Activated T-cell treated with anti-CD3 and anti-CD28 coated beads, Interleukin-2, amount 50 U/mL, for 1 hour (primary cell): ENCODE results near the gene COMP.

Experiments used
- DNase-seq: peaks from one replicate; pipeline ENCODE4 v3.0.0-alpha.2; 2020

Gene COMP

DNA sequence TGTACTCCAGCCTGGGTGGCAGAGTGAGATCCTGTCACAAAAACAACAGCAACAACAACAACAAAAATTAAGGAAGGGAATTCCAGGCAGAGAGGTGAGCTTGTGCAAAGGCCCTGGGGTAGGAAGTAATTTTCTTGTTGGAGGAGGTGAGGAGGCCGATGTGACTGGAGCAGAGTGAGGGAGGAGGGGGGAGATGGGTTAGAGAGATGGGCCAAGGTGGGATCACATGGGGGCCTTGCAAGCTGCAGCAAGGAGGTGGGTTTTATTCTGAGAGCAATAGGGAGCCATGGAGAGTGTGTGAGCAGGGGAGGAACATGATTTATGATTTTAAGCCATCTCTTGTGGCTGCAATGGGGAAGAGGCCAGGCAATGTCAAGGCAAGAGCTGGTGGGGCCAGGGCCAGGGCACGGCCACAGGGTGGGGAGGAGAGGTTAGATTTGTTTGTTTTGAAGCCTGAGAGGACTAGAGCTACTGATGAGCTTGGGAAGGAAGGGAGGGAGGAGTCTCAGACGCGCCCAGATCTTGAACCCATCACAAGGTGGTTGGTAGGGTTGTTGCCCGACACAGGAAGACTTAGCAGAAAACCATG, 12.5 kb upstream of the COMP start:
- no peak for DNase-seq

DNA sequence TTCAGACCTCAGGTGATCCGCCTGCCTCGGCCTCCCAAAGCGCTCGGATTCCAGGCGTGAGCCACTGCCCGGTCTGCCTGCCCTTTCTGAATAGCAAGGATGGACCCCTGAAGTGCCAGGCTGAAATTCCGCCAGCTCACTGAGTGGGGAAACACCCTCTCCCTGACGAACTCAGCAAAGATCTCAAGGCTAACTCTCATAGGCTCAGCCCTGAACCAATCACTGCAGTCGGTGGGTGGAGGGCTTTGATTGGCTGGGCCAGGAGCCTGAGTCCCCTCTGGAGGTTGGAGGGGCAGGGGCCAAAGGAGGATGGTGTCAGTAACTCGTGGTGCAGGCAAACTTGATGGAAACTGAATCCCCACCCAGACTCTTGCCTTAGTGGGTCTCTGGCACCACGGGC, 11.2 kb upstream of the COMP start:
- DNase-seq: no peak

DNA sequence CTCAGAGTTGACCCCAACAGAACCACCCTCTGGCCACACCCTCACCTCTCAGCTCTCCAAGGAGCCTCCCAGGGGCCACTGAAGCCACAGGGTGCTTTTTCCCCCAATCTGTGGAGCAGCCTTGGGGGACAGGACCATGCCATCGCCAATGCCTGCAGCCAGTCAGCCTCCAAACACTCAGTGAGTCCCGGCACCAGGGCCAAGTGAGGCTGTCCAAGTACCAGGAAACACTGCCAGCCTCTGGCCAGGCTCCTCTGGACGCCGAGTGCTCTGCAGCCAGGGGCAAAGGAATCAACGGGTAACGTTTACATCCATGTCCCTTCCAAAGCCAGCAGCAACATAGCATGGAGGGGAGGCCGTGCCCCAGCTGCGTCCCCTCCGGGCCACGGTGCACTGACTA, 9.5 kb upstream of the COMP start:
- no peak for DNase-seq

DNA sequence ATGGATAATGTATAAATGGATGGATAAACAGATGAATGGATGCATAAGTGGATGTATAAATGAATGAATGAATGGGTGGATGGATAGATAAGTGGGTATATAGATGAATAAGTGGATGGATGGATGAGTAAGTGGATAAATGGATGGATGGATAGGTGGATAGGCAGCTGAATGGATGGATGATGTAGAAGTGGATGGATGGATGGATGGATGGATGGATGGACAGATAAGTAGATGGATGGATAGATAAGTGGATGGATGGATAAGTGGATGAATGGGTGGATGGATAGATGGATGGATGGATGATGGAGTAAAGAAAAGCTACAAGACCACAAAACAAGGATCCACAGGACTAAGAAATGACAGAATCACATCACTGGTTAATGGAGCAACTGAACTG, 9.0 kb upstream of the COMP start:
- no peak for DNase-seq

DNA sequence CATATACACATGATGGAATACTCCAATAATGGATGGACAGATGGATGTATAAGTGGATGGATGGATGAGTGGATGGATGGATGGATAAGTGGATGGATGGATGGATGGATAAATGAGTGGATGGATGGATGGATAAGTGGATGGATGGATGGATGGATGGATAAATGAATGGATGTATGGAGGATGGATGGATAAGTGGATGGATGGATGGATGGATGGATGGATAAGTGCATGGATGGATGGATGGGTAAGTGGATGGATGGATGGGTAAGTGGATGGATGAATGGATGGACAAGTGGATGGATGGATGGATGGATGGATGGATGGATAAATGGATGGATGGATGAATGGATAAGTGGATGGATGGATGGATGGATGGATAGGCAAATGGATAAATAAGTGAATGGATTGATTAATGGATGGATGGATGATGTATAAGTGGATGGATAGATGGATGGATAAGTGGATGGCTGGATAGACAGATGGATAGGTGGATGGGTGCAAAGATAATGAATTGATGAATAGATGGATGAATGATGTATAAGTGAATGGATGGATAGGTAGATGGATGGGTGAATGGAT, 8.4 kb upstream of the COMP start:
- no peak for DNase-seq

DNA sequence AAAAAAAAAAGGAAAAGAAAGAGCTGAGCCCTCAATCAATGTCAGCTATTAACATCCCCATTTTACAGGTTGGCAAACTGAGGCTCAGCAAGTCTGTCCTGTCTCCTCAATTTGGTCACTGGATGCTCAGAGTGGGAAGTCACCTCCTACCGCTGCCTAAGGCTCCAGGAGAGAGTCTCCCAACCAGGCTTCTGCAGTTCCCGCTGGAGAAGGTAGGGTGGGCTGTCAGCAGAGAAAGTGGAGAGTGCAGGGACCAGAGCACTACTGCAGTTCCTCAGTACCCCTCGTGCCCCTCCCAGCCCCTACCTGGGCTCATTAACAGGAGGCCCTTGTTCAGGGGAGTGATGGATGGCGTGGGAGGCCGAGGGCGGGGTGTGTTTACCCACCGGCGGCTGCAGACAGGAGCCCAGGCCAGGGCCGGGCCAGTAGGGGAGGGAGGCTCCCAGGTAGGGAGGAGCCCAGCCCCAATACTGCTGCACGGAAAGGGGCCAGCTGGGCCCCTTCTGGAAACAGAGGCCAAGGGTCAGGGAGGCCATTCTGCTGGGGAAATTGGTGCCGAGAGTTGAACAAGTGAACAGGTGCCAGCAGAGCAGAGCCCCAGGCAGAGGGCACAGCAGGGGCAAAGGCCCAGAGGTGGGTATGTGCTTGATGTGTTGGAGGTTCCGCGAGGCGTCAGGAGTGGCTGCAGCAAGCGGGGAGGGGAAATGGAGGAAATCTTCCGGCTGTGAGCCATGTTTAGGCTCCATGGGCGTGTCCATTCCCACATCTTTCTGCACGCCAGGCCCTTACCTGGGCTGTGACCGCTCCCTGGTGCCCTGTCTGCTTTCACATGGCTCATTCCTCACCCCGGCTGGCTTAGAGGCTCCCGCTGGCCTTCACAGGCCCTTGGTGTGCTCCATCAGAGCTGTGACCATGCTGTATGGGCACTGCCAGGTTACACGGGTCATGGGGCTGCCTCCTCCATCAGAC, 7.6 kb upstream of the COMP start:
- DNase-seq: no peak

DNA sequence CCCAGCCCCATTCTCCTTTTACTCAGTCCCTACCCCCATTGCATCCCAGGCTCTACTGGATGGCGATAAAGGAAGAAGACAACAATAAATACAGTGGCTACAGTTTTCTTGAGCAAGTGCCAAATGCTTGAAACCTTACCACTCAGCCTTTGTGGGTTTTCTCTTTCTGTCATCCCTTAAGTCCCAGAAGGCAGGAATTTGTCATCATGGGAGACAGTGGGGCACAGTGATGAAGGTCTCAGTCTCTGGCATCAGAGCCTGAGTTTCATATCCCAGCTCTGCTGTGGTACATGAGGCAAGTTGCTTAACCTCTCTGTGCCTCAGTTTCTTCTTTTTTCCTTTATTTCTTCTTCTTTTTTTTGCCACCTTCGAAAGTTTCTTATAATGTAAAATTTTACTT, 5.1 kb upstream of the COMP start:
- DNase-seq: no peak

DNA sequence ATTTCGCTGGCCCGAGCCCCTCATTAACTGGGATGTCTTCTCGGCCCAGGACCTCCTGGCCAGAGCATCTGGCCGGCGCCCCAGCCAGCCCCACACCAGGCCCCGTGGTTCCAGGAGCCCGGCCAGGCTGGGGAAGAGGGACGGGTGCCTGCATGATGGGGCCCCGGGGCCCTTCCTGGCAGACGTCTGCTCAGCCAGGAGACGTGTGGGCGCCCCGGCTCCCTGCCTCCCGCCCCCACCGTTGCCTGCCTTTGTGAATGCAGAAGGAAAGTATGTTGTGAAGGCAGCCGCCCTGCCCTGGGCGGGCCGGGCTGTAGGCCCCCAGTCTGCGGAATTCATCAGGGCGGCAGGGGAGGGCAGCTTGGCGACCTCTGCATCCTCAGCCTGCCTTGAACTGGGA, 4.4 kb upstream of the COMP start:
- no peak for DNase-seq

DNA sequence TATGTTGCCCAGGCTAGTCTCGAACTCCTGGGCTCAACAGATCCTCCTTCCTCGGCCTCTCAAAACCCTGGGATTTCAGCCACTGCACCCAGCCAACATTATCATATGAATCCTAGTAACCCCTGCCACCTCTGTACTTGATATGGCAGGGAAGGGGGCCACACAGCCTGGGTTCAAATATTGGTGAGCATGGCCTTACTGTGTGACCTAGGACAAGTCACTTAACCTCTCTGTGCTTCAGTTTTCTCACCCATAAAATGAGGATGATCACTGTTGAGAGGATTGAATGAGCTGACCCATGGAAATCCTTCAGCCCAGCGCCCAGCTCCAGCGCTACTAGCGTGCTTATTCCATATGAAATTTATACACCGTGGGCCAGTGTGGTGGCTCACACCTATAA, 3.6 kb upstream of the COMP start:
- no peak for DNase-seq

DNA sequence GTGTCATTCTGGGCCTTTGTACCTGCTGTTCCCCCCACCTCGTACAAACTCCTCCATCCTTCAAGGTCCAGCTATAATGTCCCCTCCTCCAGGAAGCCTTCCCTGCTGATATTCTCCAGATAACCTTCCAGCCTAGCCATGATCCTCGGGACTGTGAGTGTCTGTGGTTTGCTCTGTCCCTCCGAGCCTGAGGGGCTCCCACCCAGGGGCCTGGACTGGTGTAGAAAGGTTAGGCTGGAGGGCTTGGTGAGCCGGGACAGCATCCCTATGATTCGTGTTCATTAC, 2.9 kb upstream of the COMP start:
- DNase-seq: no peak

DNA sequence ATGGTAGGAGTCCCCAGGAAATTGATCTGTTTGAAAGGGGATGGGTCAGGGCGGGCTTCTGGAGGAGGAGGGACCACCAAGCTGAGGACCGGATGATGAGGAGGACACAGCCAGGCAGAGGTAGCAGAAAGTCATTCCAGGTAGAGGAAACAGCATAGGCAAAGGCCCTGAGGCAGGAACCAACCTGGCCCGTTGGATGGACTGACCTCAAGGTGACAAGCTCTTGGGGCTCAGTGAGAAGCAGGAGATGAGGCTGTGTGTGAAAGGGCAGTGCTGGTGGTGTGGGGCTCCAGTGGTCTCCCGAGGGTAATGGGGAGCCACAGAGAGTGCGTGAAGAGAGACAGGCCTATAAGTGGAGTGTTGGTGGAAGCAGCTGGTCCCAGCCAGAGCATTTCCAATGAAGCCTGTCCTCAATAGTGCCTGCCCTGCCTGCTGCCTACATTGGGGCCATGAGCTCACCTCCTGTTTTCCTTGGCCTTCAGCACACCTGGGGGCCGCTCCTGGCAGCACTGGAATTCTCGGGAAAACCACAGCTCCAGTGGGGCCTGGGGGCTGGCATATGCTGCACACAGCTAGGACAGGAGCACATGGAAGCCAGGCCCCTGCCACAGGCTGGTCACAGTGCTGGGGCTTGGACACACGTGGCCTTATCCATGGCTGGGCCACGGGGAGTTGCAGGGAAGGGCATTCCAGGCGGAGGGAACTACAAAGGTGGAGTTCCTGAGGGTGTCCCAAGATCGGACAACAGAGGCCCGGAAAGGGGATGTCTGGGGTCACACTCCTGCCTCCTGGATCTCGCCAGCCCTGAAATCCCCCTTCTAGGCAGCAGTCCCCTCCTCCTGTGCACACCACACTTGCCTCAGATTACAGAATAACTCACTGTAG, 2.3 kb upstream of the COMP start:
- no peak for DNase-seq

DNA sequence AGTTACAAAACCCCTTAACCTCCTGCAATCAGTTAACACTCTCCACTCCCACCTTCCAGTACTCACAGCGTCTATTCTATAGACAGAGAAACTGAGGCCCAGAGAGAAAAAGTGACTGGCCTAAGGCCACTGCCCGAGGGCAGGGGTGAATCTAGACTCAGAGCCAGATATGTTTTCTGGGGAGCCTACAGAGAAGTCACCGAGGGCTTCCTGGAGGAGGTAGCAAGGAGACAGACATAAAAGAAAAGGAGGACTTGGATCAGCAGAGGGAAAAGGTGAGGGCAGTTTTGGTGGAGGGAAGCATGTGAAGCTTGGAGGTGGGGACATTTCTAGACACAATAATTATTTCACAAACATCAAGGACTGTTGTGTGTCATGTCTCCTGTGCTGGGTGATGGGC, 1.6 kb upstream of the COMP start:
- DNase-seq: no peak

DNA sequence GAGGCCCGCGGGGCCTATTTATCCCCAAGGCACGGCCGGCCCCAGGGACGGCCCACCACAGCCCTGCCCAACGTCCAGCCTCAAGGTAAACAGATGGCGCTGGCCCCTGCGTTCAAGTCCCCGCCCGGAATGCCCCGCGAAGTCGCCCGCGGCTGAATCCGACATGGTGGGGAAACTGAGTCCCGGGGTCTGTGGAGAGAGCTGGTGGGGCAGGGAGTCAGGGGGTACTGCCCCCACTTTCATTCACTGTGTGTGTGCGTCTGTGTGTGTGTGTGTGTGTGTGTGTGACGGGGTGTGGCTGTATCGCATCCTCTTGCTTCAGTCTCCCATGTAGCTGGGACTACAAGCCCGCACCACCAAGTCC, 192 bp upstream of the COMP start:
- DNase-seq: no peak

DNA sequence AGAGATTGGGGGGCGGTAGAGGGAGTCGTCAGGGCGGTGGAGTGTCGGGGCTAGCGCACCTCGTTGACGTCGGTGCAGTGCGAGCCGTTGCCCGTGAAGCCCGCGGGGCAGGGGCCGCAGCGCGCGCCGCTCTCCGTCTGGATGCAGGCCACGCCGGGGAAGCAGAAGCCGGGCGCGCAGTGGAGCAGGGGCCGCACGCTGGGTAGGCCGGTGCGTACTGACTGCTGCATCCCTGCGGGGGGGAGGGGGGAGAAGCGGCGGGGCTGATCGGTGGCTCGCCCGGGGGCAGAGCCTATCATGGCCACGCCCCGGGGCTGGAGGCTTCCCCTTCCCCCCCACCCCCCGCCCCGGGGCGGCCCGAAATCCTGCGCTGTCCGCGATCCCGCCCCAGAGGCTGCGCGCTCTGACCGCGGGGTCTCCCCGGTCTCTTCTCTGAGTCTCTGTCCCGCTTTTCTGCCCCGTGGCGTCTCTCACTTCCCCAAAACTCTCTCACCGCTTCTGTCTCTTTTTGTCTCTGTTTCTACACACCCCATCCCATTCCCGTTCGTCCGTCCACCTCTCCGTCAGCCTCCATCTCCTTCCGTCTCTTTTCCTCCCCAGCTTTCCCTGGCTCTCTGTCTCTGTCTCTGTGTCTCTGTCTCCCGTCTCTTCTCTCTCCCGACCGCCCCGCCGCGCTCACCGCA, 1.1 kb downstream of the COMP start:
- peak; percentile 40 for DNase-seq

DNA sequence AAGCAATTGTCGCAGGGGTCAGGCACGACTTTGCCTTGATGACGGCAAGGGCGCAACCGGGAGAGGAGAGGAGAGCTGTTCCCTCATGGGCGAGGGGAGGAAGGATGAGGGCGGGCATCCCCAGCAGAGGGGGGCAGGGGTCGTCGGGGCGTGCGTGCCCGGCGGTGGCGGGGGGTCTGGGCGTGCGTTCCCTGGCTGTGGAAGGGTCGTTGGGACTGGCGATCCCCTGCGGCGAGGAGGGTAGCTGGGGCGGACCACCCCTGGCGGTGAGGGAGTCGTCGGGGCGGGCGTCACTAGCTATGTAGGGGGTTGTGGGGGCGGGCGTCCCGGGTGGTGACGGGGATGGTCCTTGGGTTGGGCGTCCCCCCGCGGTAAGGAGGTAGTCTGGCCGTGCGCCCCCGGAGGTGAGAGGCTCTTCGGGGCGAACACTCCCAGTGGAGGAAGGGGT, 1.7 kb downstream of the COMP start:
- no peak for DNase-seq

DNA sequence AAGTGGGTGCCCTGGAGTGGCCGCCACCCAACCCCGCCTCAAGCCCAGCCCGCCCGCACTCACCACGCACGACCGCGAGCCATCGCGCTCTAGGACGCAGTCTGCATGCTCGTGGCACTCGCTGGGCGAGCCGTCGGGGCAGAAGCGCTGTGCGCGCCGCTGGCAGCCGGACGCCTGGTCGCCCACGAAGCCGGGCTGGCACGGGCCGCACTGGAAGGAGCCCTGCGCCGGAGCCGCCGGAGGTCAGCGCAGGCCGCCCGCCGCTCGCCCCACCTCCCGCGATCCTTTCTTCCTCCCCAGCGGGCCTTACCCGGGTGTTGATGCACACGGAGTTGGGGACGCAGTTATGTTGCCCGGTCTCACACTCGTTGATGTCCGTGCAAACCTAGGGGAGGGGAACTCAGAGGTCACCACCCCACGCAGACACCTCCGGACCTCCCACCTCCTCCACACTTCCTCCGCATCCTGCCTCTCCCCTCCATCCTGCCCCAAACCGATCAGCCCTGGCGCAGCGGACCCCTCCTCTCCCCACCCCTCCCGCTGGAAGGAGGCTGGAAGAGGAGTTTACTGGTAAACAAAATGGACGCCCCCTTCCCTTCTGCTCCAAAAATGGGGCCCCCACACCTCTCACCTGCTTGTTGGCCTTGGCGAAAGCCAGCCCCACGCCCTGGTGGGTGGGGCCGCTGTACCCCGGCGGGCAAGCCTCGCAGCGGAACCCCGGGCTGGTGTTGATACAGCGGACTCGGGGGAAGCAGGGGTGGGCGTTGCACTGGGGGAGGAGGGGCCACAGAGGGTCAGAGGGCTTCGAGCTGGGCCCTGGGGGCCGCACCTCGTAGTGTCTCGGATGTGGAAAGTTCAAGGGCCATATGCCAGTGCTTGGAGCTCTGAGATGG, 2.3 kb downstream of the COMP start:
- DNase-seq: no peak

DNA sequence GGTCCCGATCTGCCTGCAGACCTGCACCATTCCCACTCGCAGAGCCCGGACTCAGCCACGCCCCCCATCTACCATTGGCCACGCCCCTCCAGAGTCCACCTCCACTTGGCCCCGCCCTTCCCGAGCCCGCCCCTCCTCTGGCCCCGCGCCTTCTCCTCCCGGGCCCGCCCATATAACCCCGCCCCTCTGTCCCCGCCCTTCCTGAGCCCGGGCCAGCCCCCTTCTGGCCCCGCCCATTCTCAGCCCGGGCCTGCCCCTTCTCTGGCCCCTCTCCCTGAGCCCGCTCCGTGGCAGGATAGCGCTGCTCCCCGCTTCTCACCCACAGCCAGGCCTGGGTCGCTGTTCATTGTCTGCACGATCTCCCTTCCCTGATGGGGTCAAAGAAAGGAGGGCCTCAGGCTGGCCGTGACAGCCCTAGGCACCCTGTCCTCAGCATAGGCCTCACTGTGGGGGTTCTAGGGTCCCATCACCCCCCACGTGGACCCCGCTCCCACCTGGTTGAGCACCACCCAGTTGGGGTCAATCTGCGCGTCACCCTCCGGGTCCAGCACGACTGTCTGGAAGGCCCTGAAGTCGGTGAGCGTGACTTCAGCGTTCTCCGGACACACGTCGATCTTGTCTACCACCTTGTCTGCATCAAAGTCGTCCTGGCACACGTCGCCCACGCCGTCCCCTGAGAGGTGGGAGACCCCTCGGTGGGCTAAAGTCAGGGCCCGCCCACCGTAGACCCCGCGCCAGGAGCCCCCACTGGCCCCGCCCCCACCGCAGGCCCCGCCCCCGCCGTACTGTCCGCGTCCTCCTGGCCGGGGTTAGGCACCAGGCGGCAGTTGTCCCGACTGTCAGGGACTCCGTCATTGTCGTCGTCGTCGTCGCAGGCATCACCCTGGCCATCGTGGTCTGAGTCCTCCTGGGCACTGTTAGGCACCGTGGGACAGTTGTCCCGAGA, 5.7 kb downstream of the COMP start:
- DNase-seq: peak; percentile 66

DNA sequence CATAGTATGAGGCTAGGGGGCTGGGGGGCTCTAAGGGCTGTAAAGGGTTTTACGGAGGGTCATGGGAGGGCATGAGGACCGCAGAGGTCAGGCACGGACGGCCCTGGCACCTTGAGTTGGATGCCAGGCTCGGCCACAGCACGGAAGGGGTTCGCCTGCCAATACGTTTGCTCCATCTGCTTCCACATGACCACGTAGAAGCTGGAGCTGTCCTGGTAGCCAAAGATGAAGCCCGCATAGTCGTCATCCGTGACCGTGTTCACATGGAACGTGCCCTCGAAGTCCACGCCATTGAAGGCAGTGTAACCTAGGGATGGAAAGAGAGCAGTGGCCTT, 6.4 kb downstream of the COMP start:
- no peak for DNase-seq

DNA sequence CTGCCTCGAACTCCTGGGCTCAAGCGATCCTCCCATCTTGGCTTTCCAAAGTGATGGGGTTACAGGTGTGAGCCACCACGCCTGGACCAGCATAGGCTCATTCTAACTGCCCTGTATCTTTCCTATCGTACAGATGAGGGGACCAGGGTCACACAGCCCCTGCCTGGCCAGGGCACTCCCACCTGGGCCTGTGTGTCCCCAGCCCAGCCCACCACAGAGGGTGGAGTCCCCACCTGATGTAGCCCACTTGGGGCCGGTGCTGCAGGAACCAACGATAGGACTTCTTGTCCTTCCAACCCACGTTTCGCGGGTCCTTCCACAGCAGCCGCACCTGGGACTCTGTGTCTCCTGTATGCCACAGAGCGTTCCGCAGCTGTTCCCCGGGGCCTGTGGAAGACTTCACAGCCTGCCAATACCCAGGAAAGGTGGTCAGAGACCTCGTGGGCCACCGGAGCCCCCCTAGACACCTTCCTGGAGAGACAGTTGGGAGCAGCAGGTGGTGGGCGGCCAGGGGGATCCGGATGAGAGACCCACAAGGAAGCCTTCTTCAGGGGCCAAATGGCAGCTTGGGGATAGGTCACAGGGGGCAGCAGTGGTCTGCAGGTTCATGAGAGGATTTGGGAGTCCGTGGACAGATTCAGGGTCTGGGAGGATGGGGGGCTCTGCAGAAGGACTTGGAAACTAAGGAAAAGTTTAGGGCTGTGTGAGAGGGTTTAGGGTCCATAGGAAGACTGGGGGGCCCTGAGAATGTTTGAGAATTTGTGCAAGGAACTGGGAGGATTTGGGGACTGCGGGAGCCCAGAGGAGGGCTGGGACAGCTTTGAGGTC, 6.9 kb downstream of the COMP start:
- DNase-seq: no peak
